ENCODE data around the gene TRIM72.
"Not testable (repeated sequence)": the region's sequence is repeated elsewhere in the genome, so short reads cannot be mapped to it uniquely, and the experiment has no call there.

TRIM72 gene

DNA sequence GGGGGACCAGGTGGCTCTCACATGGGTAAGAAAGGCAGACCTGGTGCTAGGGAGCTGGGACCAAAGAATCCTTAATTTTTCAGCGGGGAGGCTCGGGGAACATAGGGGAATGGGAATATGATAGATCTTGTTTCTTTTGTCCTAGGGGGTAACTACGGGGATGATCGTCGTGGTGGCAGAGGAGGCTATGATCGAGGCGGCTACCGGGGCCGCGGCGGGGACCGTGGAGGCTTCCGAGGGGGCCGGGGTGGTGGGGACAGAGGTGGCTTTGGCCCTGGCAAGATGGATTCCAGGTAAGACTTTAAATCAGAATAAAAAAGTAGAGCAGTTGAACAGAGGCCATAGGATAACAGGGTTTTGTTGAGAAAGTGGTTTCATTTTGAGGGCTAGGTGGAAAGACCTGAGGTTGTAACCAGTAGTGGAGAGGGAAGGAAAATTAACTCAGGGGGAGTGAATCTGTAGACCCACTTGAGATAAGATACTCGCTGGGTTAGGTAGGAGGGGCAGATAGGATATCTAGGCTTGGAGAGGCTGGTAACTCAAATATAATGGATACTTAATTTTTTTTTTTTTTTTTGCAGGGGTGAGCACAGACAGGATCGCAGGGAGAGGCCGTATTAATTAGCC is 23.0 kb upstream of the TRIM72 start:
- H3K4me3 ChIP-seq (replicated peaks; ENCODE audit: low read depth, low read length): no peak overlapping the region
- TF ChIP-seq CTCF (IDR thresholded peaks at IDR 0.05; ENCODE audit: low read depth, low read length, missing control alignments): no peak
- no peak for DNase-seq (ENCODE audit: extremely low read depth, low read depth)

GRCh38 chr16:31191697-31192428 is 22.1 kb upstream of the TRIM72 start:
- no peak overlapping the region for H3K4me3 ChIP-seq (replicated peaks; ENCODE audit: low read depth, low read length)
- no peak for TF ChIP-seq CTCF (IDR thresholded peaks at IDR 0.05; ENCODE audit: low read depth, low read length, missing control alignments)
- DNase-seq (ENCODE audit: extremely low read depth, low read depth): no peak

DNA sequence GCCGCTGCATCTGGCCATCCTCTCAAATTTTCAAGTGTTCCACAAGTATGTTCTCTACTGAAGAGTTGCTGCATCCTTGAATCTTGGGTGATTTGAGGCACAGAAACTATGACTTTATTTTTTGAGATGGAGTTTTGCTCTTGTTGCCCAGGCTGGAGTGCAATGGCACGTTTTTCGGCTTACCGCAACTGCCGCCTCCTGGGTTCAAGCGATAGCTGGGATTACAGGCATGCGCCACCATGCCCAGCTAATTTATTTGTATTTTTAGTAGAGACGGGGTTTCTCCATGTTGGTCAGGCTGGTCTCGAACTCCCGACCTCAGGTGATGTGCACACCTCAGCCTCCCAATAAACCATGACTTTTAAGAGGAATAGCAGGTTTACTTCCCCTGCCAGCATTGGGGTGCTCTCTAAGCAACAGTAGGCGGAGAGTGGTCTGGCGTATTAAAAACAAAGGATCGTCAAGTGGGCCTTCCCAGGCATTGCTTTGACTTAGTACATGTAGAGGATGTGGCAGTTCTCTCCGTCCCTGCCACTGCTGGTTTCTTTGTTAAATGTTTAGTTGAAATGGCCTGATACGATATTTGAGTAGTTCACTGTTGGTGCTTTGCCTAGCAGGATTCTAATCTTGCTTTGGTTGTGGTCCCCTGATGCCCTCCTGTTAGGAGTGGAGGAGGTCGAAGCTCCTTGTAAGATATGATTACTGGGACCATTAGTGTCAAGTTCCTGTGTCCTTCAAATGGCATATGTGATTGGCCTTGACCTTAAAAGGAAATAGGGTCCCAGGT is 20.9 kb upstream of the TRIM72 start:
- DNase-seq (ENCODE audit: extremely low read depth, low read depth): no peak
- TF ChIP-seq CTCF (IDR thresholded peaks at IDR 0.05; ENCODE audit: low read depth, low read length, missing control alignments): no peak
- H3K4me3 ChIP-seq (replicated peaks; ENCODE audit: low read depth, low read length): no peak overlapping the region

GRCh38 chr16:31193874-31194273 is 20.0 kb upstream of the TRIM72 start:
- DNase-seq (ENCODE audit: extremely low read depth, low read depth): no peak
- H3K4me3 ChIP-seq (replicated peaks; ENCODE audit: low read depth, low read length): no peak overlapping the region
- no peak for TF ChIP-seq CTCF (IDR thresholded peaks at IDR 0.05; ENCODE audit: low read depth, low read length, missing control alignments)

GRCh38 chr16:31194898-31195297 is 19.0 kb upstream of the TRIM72 start:
- no peak for TF ChIP-seq CTCF (IDR thresholded peaks at IDR 0.05; ENCODE audit: low read depth, low read length, missing control alignments)
- H3K4me3 ChIP-seq (replicated peaks; ENCODE audit: low read depth, low read length): no peak overlapping the region
- DNase-seq (ENCODE audit: extremely low read depth, low read depth): no peak

- H3K4me3 ChIP-seq (replicated peaks; ENCODE audit: low read depth, low read length); DNase-seq (ENCODE audit: extremely low read depth, low read depth): not testable (repeated sequence)
These were observed 18.1 kb upstream of the TRIM72 start for GRCh38 chr16:31195861-31196260.

Measured in HFF-Myc (cell line).